Measurements from ENCODE around the gene CTNND2.

The CTNND2 gene

DNA sequence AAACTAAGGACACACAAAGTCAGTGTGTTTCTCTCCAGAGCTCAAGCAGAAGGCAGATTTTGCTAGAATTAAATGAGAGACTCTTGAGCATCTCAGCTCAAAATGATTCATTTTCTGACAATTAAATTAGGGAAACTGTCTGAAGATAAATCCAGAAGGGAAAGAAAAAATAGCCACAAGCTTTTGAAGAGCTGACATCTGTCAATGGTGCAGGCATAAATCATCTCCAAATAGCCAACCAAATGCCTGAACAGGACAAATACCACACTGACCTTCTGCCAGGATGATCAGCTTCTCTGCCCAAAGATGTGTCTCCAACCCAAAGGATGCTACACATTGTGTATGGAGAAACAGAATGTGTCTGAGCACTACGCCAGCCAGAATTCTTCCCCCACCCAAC is 199.3 kb downstream of the CTNND2 start:
- no peaks in the 10 kb centered on the region for H3K9me3 ChIP-seq (ENCODE audit: control insufficient read depth, low read length)
- 100% methylated on average over 1 of the region's 1 CpG for WGBS, 2 experiments
- no peaks in the 10 kb centered on the region for H3K36me3 ChIP-seq (ENCODE audit: control insufficient read depth, insufficient read depth, low read length)
- H3K4me1 ChIP-seq (ENCODE audit: control insufficient read depth, insufficient read depth, low read length) = peaks cover 5% of the 10 kb centered on the region
- no peak overlapping the region for H3K4me3 ChIP-seq (ENCODE audit: insufficient read depth, low read depth, low read length)
- H3K27me3 ChIP-seq (ENCODE audit: control insufficient read depth, insufficient read depth, low read length, poor library complexity, severe bottlenecking) = no peaks in the 10 kb centered on the region
- H3K27ac ChIP-seq (ENCODE audit: insufficient read depth, low read depth, low read length, poor library complexity, severe bottlenecking) = no peak overlapping the region

DNA sequence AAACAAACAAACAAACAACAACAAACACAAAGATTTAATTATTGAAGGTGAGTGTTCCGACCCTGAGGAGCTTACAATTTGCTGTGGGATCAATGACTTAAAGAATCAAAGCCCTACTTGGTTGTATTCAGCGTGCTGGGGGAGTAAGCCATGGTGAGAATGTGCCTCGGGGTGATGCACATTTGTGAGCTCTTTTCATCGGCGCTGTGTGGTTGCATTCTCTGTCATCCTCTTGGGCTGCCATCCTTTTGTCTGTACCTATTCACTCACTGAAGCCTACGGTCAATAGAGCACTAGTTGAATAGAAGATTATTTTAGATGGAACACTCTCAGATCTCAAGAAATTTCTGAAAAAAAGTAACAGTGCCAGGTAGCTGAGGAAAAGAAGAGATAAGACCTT is 203.9 kb downstream of the CTNND2 start:
- 53 to 63% methylated on average over 5 to 6 of the region's 6 CpGs for WGBS, 2 experiments
- peaks cover 5% of the 10 kb centered on the region for H3K4me1 ChIP-seq (ENCODE audit: control insufficient read depth, insufficient read depth, low read length)
- H3K27me3 ChIP-seq (ENCODE audit: control insufficient read depth, insufficient read depth, low read length, poor library complexity, severe bottlenecking) = no peaks in the 10 kb centered on the region
- no peaks in the 10 kb centered on the region for H3K9me3 ChIP-seq (ENCODE audit: control insufficient read depth, low read length)
- no peak overlapping the region for H3K4me3 ChIP-seq (ENCODE audit: insufficient read depth, low read depth, low read length)
- no peak overlapping the region for H3K27ac ChIP-seq (ENCODE audit: insufficient read depth, low read depth, low read length, poor library complexity, severe bottlenecking)
- no peaks in the 10 kb centered on the region for H3K36me3 ChIP-seq (ENCODE audit: control insufficient read depth, insufficient read depth, low read length)

DNA sequence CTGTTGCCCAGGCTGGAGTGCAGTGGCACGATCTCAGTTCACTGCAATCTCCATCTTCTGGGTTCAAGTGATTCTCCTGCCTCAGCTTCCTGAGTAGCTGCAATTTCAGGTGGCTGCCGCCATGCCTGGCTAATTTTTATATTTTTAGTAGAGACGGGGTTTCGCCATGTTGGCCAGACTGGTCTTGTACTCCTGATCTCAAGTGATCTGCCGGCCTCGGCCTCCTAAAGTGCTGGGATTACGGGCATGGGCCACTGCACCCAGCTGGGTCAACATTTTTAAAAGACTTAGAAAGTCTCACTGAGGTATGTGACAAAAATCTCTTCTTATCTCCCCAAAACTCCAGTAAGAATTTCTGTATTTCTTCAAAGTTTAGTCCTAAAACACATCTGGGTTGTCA is 211.6 kb downstream of the CTNND2 start:
- Histone ChIP-seq H3K36me3 (ENCODE audit: control insufficient read depth, insufficient read depth, low read length) (no peaks in the 10 kb centered on the region), H3K4me3 (ENCODE audit: insufficient read depth, low read depth, low read length) (no peak overlapping the region), H3K4me1 (ENCODE audit: control insufficient read depth, insufficient read depth, low read length) (peaks cover 4% of the 10 kb centered on the region), H3K27ac (ENCODE audit: insufficient read depth, low read depth, low read length, poor library complexity, severe bottlenecking) (no peak overlapping the region), H3K9me3 (ENCODE audit: control insufficient read depth, low read length) (no peaks in the 10 kb centered on the region), H3K27me3 (ENCODE audit: control insufficient read depth, insufficient read depth, low read length, poor library complexity, severe bottlenecking) (no peaks in the 10 kb centered on the region)
- WGBS, 2 experiments = 92 to 96% methylated on average over 7 of the region's 7 CpGs

- no peaks in the 10 kb centered on the region for H3K27me3 ChIP-seq (ENCODE audit: control insufficient read depth, insufficient read depth, low read length, poor library complexity, severe bottlenecking)
- H3K27ac ChIP-seq (ENCODE audit: insufficient read depth, low read depth, low read length, poor library complexity, severe bottlenecking) = no peak overlapping the region
- WGBS, 2 experiments = 93 to 95% methylated on average over 1 of the region's 1 CpG
- no peak overlapping the region for H3K4me3 ChIP-seq (ENCODE audit: insufficient read depth, low read depth, low read length)
- peaks cover 4% of the 10 kb centered on the region for H3K4me1 ChIP-seq (ENCODE audit: control insufficient read depth, insufficient read depth, low read length)
- no peaks in the 10 kb centered on the region for H3K36me3 ChIP-seq (ENCODE audit: control insufficient read depth, insufficient read depth, low read length)
- no peaks in the 10 kb centered on the region for H3K9me3 ChIP-seq (ENCODE audit: control insufficient read depth, low read length)
Measured at GRCh38 chr5:11687498-11687897, 216.7 kb downstream of the CTNND2 start.

- H3K27me3 ChIP-seq (ENCODE audit: control insufficient read depth, insufficient read depth, low read length, poor library complexity, severe bottlenecking) = no peaks in the 10 kb centered on the region
- no peak overlapping the region for H3K4me3 ChIP-seq (ENCODE audit: insufficient read depth, low read depth, low read length)
- 94 to 97% methylated on average over 2 of the region's 2 CpGs for WGBS, 2 experiments
- H3K36me3 ChIP-seq (ENCODE audit: control insufficient read depth, insufficient read depth, low read length) = no peaks in the 10 kb centered on the region
- H3K4me1 ChIP-seq (ENCODE audit: control insufficient read depth, insufficient read depth, low read length) = peaks cover 13% of the 10 kb centered on the region
- H3K27ac ChIP-seq (ENCODE audit: insufficient read depth, low read depth, low read length, poor library complexity, severe bottlenecking) = no peak overlapping the region
- H3K9me3 ChIP-seq (ENCODE audit: control insufficient read depth, low read length) = no peaks in the 10 kb centered on the region
Measured at GRCh38 chr5:11684607-11685006, 219.6 kb downstream of the CTNND2 start.

DNA sequence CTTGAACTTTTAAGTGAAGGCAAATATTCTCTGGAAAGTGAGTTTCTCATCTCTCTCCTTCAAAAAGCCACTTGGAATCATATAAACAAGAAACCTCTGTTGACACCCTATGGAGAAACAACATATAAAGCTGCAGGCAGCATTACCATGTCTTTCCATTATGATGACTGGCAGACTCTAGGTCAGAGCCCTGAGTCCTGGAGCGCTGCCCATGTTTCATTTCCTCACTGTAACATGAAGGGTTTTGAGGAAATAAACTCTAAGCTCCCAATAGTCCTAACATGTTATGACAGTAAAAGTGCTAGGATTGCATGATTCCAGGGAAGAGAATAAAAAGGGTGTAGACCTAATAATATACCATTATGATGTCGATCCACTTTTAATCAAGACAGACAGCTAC is 220.6 kb downstream of the CTNND2 start:
- Histone ChIP-seq H3K4me1 (ENCODE audit: control insufficient read depth, insufficient read depth, low read length) (peaks cover 12% of the 10 kb centered on the region), H3K27me3 (ENCODE audit: control insufficient read depth, insufficient read depth, low read length, poor library complexity, severe bottlenecking) (no peaks in the 10 kb centered on the region)
- WGBS, 2 experiments = 95 to 100% methylated on average over 1 of the region's 2 CpGs

GRCh38 chr5:11681796-11682195 is 222.4 kb downstream of the CTNND2 start:
- H3K36me3 ChIP-seq (ENCODE audit: control insufficient read depth, insufficient read depth, low read length) = no peaks in the 10 kb centered on the region
- no peak overlapping the region for H3K27ac ChIP-seq (ENCODE audit: insufficient read depth, low read depth, low read length, poor library complexity, severe bottlenecking)
- no peaks in the 10 kb centered on the region for H3K27me3 ChIP-seq (ENCODE audit: control insufficient read depth, insufficient read depth, low read length, poor library complexity, severe bottlenecking)
- H3K4me1 ChIP-seq (ENCODE audit: control insufficient read depth, insufficient read depth, low read length) = peaks cover 10% of the 10 kb centered on the region
- no peaks in the 10 kb centered on the region for H3K9me3 ChIP-seq (ENCODE audit: control insufficient read depth, low read length)
- WGBS, 2 experiments = 88% methylated on average over 4 of the region's 4 CpGs
- no peak overlapping the region for H3K4me3 ChIP-seq (ENCODE audit: insufficient read depth, low read depth, low read length)

More for the DNA sequence above, 220.6 kb downstream of the CTNND2 start:
- Histone ChIP-seq H3K36me3 (ENCODE audit: control insufficient read depth, insufficient read depth, low read length) (no peaks in the 10 kb centered on the region), H3K9me3 (ENCODE audit: control insufficient read depth, low read length) (no peaks in the 10 kb centered on the region), H3K4me3 (ENCODE audit: insufficient read depth, low read depth, low read length) (no peak overlapping the region), H3K27ac (ENCODE audit: insufficient read depth, low read depth, low read length, poor library complexity, severe bottlenecking) (no peak overlapping the region)

DNA sequence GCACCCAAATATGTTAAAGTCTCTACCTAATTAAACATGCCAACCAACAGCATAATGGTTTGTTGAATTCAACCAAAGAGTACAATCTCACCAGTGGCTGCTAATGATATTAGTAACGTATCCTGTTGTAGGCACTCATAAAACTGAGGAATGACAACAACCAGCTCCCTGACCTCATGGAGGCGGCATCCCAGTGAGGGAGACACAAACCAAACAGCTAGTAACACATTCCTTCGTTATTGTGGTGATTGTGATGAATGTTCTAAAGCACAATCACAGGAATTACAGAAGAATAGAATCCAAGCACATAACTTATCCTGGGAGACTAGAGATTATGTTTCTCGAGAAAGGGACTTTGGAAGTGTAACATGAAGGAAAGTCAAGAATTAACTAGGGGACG is 224.6 kb downstream of the CTNND2 start:
- Histone ChIP-seq H3K36me3 (ENCODE audit: control insufficient read depth, insufficient read depth, low read length) (no peaks in the 10 kb centered on the region), H3K27ac (ENCODE audit: insufficient read depth, low read depth, low read length, poor library complexity, severe bottlenecking) (no peak overlapping the region), H3K4me3 (ENCODE audit: insufficient read depth, low read depth, low read length) (no peak overlapping the region), H3K27me3 (ENCODE audit: control insufficient read depth, insufficient read depth, low read length, poor library complexity, severe bottlenecking) (no peaks in the 10 kb centered on the region), H3K9me3 (ENCODE audit: control insufficient read depth, low read length) (no peaks in the 10 kb centered on the region), H3K4me1 (ENCODE audit: control insufficient read depth, insufficient read depth, low read length) (peaks cover 10% of the 10 kb centered on the region)
- WGBS, 2 experiments = 80% methylated on average over 4 to 5 of the region's 5 CpGs

- H3K4me3 ChIP-seq (ENCODE audit: insufficient read depth, low read depth, low read length) = no peak overlapping the region
- peaks cover 8% of the 10 kb centered on the region for H3K4me1 ChIP-seq (ENCODE audit: control insufficient read depth, insufficient read depth, low read length)
- no peaks in the 10 kb centered on the region for H3K27me3 ChIP-seq (ENCODE audit: control insufficient read depth, insufficient read depth, low read length, poor library complexity, severe bottlenecking)
- no peaks in the 10 kb centered on the region for H3K36me3 ChIP-seq (ENCODE audit: control insufficient read depth, insufficient read depth, low read length)
- H3K9me3 ChIP-seq (ENCODE audit: control insufficient read depth, low read length) = no peaks in the 10 kb centered on the region
- 91 to 94% methylated on average over 2 of the region's 2 CpGs for WGBS, 2 experiments
- H3K27ac ChIP-seq (ENCODE audit: insufficient read depth, low read depth, low read length, poor library complexity, severe bottlenecking) = no peak overlapping the region
Measured at GRCh38 chr5:11675184-11675583, 229.1 kb downstream of the CTNND2 start.

- no peak overlapping the region for H3K27ac ChIP-seq (ENCODE audit: insufficient read depth, low read depth, low read length, poor library complexity, severe bottlenecking)
- no peak overlapping the region for H3K4me3 ChIP-seq (ENCODE audit: insufficient read depth, low read depth, low read length)
- no peaks in the 10 kb centered on the region for H3K27me3 ChIP-seq (ENCODE audit: control insufficient read depth, insufficient read depth, low read length, poor library complexity, severe bottlenecking)
- 90 to 92% methylated on average over 10 of the region's 10 CpGs for WGBS, 2 experiments
- no peaks in the 10 kb centered on the region for H3K9me3 ChIP-seq (ENCODE audit: control insufficient read depth, low read length)
- no peaks in the 10 kb centered on the region for H3K36me3 ChIP-seq (ENCODE audit: control insufficient read depth, insufficient read depth, low read length)
- H3K4me1 ChIP-seq (ENCODE audit: control insufficient read depth, insufficient read depth, low read length) = no peaks in the 10 kb centered on the region
Measured at GRCh38 chr5:11672385-11673085, 231.7 kb downstream of the CTNND2 start.

- Histone ChIP-seq H3K27me3 (ENCODE audit: control insufficient read depth, insufficient read depth, low read length, poor library complexity, severe bottlenecking) (no peaks in the 10 kb centered on the region), H3K9me3 (ENCODE audit: control insufficient read depth, low read length) (no peaks in the 10 kb centered on the region), H3K27ac (ENCODE audit: insufficient read depth, low read depth, low read length, poor library complexity, severe bottlenecking) (no peak overlapping the region), H3K4me3 (ENCODE audit: insufficient read depth, low read depth, low read length) (no peak overlapping the region), H3K4me1 (ENCODE audit: control insufficient read depth, insufficient read depth, low read length) (no peaks in the 10 kb centered on the region), H3K36me3 (ENCODE audit: control insufficient read depth, insufficient read depth, low read length) (no peaks in the 10 kb centered on the region)
- 84 to 94% methylated on average over 5 of the region's 5 CpGs for WGBS, 2 experiments
Measured at GRCh38 chr5:11658376-11658775, 245.9 kb downstream of the CTNND2 start.
